ENCODE data around the gene EPHB3.

Gene EPHB3

GRCh38 chr3:184591789-184592188 is 30.2 kb downstream of the EPHB3 start:
- H3K4me1 ChIP-seq (ENCODE audit: control insufficient read depth, insufficient read depth, low read length): peaks cover 36% of the 10 kb centered on the region
- H3K27ac ChIP-seq (ENCODE audit: insufficient read depth, low read depth, low read length, poor library complexity, severe bottlenecking): no peak overlapping the region
- H3K36me3 ChIP-seq (ENCODE audit: control insufficient read depth, insufficient read depth, low read length): no peaks in the 10 kb centered on the region
- no peak overlapping the region for H3K4me3 ChIP-seq (ENCODE audit: insufficient read depth, low read depth, low read length)
- 92 to 95% methylated on average over 6 of the region's 6 CpGs for WGBS, 2 experiments
- peaks cover 39% of the 10 kb centered on the region for H3K27me3 ChIP-seq (ENCODE audit: control insufficient read depth, insufficient read depth, low read length, poor library complexity, severe bottlenecking)
- H3K9me3 ChIP-seq (ENCODE audit: control insufficient read depth, low read length): no peaks in the 10 kb centered on the region

- WGBS, 2 experiments: 51% methylated on average over 17 of the region's 17 CpGs
- H3K4me1 ChIP-seq (ENCODE audit: control insufficient read depth, insufficient read depth, low read length): peaks cover 36% of the 10 kb centered on the region
- H3K36me3 ChIP-seq (ENCODE audit: control insufficient read depth, insufficient read depth, low read length): no peaks in the 10 kb centered on the region
- H3K27me3 ChIP-seq (ENCODE audit: control insufficient read depth, insufficient read depth, low read length, poor library complexity, severe bottlenecking): peaks cover 35% of the 10 kb centered on the region
- no peaks in the 10 kb centered on the region for H3K9me3 ChIP-seq (ENCODE audit: control insufficient read depth, low read length)
- no peak overlapping the region for H3K27ac ChIP-seq (ENCODE audit: insufficient read depth, low read depth, low read length, poor library complexity, severe bottlenecking)
- H3K4me3 ChIP-seq (ENCODE audit: insufficient read depth, low read depth, low read length): no peak overlapping the region
These were observed 31.0 kb downstream of the EPHB3 start for GRCh38 chr3:184592371-184593219.

GRCh38 chr3:184593220-184593927 is 31.8 kb downstream of the EPHB3 start:
- Histone ChIP-seq H3K4me1 (ENCODE audit: control insufficient read depth, insufficient read depth, low read length) (peaks cover 36% of the 10 kb centered on the region), H3K36me3 (ENCODE audit: control insufficient read depth, insufficient read depth, low read length) (no peaks in the 10 kb centered on the region), H3K27ac (ENCODE audit: insufficient read depth, low read depth, low read length, poor library complexity, severe bottlenecking) (no peak overlapping the region), H3K4me3 (ENCODE audit: insufficient read depth, low read depth, low read length) (no peak overlapping the region), H3K9me3 (ENCODE audit: control insufficient read depth, low read length) (no peaks in the 10 kb centered on the region), H3K27me3 (ENCODE audit: control insufficient read depth, insufficient read depth, low read length, poor library complexity, severe bottlenecking) (peaks cover 31% of the 10 kb centered on the region)
- WGBS, 2 experiments: 79 to 81% methylated on average over 7 of the region's 7 CpGs

DNA sequence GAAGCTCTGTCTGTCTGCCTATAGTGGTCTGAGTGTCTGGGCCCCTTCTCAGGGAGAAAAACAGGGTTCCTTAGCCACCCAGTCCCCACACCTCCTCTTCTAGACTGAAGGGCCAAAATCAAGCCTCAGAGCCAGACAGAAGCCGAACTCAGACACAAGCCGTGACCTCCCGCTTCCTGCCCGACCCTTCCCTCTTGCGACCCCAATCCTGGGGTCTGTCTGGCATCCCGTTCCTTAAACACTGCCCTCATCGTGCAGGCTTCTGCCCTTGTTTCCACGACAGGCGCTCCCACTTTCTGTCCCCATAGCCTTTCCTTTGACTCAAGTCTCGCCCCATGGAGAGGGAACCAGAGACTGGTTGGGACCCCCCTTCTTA is 32.3 kb downstream of the EPHB3 start:
- Histone ChIP-seq H3K27ac (ENCODE audit: insufficient read depth, low read depth, low read length, poor library complexity, severe bottlenecking) (no peak overlapping the region), H3K4me1 (ENCODE audit: control insufficient read depth, insufficient read depth, low read length) (peaks cover 36% of the 10 kb centered on the region), H3K27me3 (ENCODE audit: control insufficient read depth, insufficient read depth, low read length, poor library complexity, severe bottlenecking) (peaks cover 26% of the 10 kb centered on the region), H3K36me3 (ENCODE audit: control insufficient read depth, insufficient read depth, low read length) (no peaks in the 10 kb centered on the region), H3K4me3 (ENCODE audit: insufficient read depth, low read depth, low read length) (no peak overlapping the region), H3K9me3 (ENCODE audit: control insufficient read depth, low read length) (no peaks in the 10 kb centered on the region)
- 84% methylated on average over 10 of the region's 10 CpGs for WGBS, 2 experiments

DNA sequence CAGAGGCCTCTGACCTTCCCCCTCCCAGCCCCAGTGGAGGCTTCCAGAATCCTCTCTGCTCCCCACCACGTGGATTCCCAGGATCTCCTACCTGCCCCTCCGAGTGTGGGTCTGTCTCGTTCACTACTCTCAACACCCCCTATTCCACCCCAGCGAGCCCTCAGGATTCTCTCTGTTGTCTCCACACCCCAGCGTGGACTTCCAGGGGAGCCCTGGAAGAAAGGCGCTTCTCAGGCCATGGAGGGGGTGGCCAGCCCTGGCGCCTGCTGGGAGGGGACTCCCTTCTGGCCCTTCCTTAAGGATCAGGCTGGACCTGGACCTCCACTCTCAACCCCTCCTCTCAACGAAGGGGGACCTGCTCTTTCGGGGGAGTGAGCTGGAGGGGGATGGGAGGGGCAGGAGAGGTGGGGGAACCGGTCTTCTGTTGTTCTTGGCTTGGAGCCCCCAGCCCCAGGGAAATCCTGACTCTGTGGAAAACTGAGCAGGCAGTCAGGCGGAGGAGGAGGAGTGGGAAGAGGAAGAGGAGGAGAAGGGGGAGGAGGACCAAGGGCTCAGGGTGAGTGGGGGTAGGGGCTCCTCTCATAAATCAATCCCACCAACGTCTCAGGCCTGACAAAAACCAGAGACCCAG is 32.9 kb downstream of the EPHB3 start:
- no peak overlapping the region for H3K4me3 ChIP-seq (ENCODE audit: insufficient read depth, low read depth, low read length)
- no peaks in the 10 kb centered on the region for H3K36me3 ChIP-seq (ENCODE audit: control insufficient read depth, insufficient read depth, low read length)
- H3K4me1 ChIP-seq (ENCODE audit: control insufficient read depth, insufficient read depth, low read length): peaks cover 36% of the 10 kb centered on the region
- no peak overlapping the region for H3K27ac ChIP-seq (ENCODE audit: insufficient read depth, low read depth, low read length, poor library complexity, severe bottlenecking)
- no peaks in the 10 kb centered on the region for H3K9me3 ChIP-seq (ENCODE audit: control insufficient read depth, low read length)
- 71 to 74% methylated on average over 10 to 12 of the region's 12 CpGs for WGBS, 2 experiments
- H3K27me3 ChIP-seq (ENCODE audit: control insufficient read depth, insufficient read depth, low read length, poor library complexity, severe bottlenecking): peaks cover 21% of the 10 kb centered on the region

GRCh38 chr3:184595726-184596125 is 34.1 kb downstream of the EPHB3 start:
- peaks cover 36% of the 10 kb centered on the region for H3K4me1 ChIP-seq (ENCODE audit: control insufficient read depth, insufficient read depth, low read length)
- H3K36me3 ChIP-seq (ENCODE audit: control insufficient read depth, insufficient read depth, low read length): no peaks in the 10 kb centered on the region
- WGBS, 2 experiments: 75% methylated on average over 8 of the region's 8 CpGs
- peaks cover 24% of the 10 kb centered on the region for H3K27me3 ChIP-seq (ENCODE audit: control insufficient read depth, insufficient read depth, low read length, poor library complexity, severe bottlenecking)
- no peaks in the 10 kb centered on the region for H3K9me3 ChIP-seq (ENCODE audit: control insufficient read depth, low read length)
- no peak overlapping the region for H3K4me3 ChIP-seq (ENCODE audit: insufficient read depth, low read depth, low read length)
- H3K27ac ChIP-seq (ENCODE audit: insufficient read depth, low read depth, low read length, poor library complexity, severe bottlenecking): no peak overlapping the region

- 86 to 94% methylated on average over 5 of the region's 5 CpGs for WGBS, 2 experiments
- Histone ChIP-seq H3K27me3 (ENCODE audit: control insufficient read depth, insufficient read depth, low read length, poor library complexity, severe bottlenecking) (peaks cover 27% of the 10 kb centered on the region), H3K36me3 (ENCODE audit: control insufficient read depth, insufficient read depth, low read length) (no peaks in the 10 kb centered on the region), H3K9me3 (ENCODE audit: control insufficient read depth, low read length) (no peaks in the 10 kb centered on the region), H3K4me3 (ENCODE audit: insufficient read depth, low read depth, low read length) (no peak overlapping the region), H3K4me1 (ENCODE audit: control insufficient read depth, insufficient read depth, low read length) (peaks cover 41% of the 10 kb centered on the region), H3K27ac (ENCODE audit: insufficient read depth, low read depth, low read length, poor library complexity, severe bottlenecking) (no peak overlapping the region)
These were observed 34.6 kb downstream of the EPHB3 start for GRCh38 chr3:184596233-184596632.

DNA sequence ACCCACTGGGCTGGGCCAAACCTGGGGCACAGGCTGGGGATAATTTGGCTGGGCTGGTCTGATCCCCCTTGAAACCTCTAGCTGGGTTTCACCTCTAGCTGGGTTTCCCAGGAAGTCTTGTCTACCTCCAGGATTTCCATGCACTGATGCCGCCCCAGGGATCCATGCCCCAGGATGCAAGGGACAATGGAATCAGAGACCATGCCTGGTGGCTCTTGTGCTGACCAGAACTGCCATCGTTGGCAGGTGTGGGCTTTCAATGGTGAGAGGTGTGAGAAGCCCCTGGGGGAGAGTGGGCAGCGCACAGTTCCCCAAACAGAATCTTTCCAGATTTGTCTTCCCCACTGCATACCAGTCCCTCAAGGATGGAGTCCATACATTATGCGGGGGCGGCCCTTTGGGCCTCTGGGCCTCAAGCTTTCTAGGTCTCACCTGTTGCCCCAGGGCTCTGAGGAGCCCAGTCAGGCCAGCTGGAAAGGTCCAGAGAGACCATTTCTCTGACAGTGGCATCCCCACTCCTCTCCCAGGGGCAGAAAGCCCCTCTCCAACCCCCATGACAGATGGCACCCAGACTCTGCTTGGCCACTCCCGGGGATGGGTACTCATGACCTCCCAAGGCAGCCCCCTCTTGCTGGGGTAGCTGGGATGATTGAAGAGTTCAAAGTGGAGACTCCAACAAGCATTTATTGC is 35.4 kb downstream of the EPHB3 start:
- Histone ChIP-seq H3K9me3 (ENCODE audit: control insufficient read depth, low read length) (no peaks in the 10 kb centered on the region), H3K4me3 (ENCODE audit: insufficient read depth, low read depth, low read length) (no peak overlapping the region), H3K27ac (ENCODE audit: insufficient read depth, low read depth, low read length, poor library complexity, severe bottlenecking) (no peak overlapping the region), H3K36me3 (ENCODE audit: control insufficient read depth, insufficient read depth, low read length) (no peaks in the 10 kb centered on the region), H3K4me1 (ENCODE audit: control insufficient read depth, insufficient read depth, low read length) (peaks cover 45% of the 10 kb centered on the region), H3K27me3 (ENCODE audit: control insufficient read depth, insufficient read depth, low read length, poor library complexity, severe bottlenecking) (peaks cover 35% of the 10 kb centered on the region)
- 92 to 94% methylated on average over 6 of the region's 6 CpGs for WGBS, 2 experiments

DNA sequence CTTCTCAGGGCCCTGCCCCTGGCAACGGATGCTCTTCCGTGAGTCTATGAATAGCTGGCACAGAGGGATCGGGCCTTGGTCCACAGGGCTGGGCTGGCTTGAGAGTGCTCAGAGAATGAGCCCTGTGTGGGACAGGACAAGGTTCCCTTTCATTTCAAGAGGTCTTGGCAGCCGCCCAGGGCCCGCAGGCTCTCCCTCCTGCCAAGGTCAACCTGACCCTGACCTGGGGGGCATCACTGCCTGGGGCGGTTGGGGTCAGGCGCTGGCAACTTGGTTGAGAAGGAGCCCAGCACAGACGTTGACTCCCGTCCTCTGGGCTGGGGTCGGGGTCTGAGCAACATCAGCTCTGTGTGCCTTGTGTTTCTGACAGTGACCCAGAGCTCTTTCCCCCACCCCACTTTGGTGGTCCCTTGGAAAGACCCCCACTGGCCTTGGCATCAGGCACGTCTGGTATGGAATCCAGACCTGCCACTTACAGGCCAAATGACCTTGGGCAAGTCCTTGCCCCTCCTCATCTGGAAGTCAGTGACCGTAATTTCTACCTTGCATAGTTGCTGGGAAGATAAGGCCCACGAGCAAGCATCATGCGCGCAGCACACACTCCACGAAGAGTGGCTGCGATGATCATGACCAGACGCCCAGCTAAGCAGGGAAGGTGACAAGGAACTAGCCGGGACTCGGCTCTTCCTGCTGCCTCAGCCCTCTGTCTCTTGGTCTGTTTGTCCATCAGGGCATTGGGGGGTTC is 36.4 kb downstream of the EPHB3 start:
- peaks cover 45% of the 10 kb centered on the region for H3K27me3 ChIP-seq (ENCODE audit: control insufficient read depth, insufficient read depth, low read length, poor library complexity, severe bottlenecking)
- WGBS, 2 experiments: 88 to 89% methylated on average over 20 of the region's 20 CpGs
- no peaks in the 10 kb centered on the region for H3K9me3 ChIP-seq (ENCODE audit: control insufficient read depth, low read length)
- H3K4me1 ChIP-seq (ENCODE audit: control insufficient read depth, insufficient read depth, low read length): peaks cover 41% of the 10 kb centered on the region
- no peak overlapping the region for H3K27ac ChIP-seq (ENCODE audit: insufficient read depth, low read depth, low read length, poor library complexity, severe bottlenecking)
- H3K36me3 ChIP-seq (ENCODE audit: control insufficient read depth, insufficient read depth, low read length): no peaks in the 10 kb centered on the region
- no peak overlapping the region for H3K4me3 ChIP-seq (ENCODE audit: insufficient read depth, low read depth, low read length)
